DOHH2 (cell line): ENCODE measurements around the gene PDE7B.

Experiments used
- EZH2phosphoT487 ChIP-seq: fragments of 200-600 bp; sonication (generic); IDR thresholded peaks from 2 replicates; pipeline ENCODE4 v1.6.1; 2017; ENCODE audit warnings: borderline replicate concordance, mild to moderate bottlenecking, antibody characterized with exemption, low read length, moderate library complexity, mixed read lengths
- TF ChIP-seq, protein P1 (sequence below): fragments of 200-600 bp; sonication (generic); IDR thresholded peaks from one replicate; pipeline ENCODE4 v1.5.1; 2014; ENCODE audit warnings: antibody characterized with exemption, mild to moderate bottlenecking, low read depth, low read length; ENCODE audit not compliant: poor library complexity, severe bottlenecking

DNA sequence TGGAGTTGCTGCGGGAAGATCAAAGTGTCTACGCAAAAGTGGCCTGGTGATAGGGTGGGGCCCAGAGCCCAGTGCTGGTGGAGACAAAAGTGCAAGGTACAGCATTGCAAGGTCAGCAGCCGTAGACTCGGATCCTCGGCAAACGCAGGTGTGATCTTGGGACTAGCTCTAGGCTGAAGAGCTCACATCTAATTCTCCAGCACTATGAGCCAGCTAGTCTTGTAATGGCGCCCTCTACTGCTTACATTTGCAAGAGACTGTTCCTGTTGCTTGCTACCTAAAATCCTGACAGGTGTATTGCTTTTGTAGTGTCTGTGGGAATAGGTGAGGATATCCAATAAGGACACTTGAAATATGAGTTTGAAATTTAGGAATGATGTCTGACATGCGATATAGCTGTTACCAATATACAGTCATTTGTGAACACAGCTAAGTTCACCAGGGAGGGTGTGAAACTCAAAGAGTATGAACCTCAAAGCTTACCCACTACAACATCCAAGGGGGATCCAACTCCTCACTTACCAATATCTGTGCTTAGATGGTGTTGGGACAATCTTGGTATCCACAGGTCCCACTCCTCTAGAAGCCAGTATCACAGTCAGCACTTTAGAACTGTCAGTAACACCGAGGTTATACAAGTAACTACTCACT is 58.4 kb downstream of the PDE7B start:
- TF ChIP-seq, protein P1, sequence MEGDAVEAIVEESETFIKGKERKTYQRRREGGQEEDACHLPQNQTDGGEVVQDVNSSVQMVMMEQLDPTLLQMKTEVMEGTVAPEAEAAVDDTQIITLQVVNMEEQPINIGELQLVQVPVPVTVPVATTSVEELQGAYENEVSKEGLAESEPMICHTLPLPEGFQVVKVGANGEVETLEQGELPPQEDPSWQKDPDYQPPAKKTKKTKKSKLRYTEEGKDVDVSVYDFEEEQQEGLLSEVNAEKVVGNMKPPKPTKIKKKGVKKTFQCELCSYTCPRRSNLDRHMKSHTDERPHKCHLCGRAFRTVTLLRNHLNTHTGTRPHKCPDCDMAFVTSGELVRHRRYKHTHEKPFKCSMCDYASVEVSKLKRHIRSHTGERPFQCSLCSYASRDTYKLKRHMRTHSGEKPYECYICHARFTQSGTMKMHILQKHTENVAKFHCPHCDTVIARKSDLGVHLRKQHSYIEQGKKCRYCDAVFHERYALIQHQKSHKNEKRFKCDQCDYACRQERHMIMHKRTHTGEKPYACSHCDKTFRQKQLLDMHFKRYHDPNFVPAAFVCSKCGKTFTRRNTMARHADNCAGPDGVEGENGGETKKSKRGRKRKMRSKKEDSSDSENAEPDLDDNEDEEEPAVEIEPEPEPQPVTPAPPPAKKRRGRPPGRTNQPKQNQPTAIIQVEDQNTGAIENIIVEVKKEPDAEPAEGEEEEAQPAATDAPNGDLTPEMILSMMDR, result peak; percentile 89
- no peak for TF ChIP-seq EZH2phosphoT487
